CD4-positive, alpha-beta T cell treated with Interleukin-4 for 1 hour (primary cell): ENCODE data around the gene NETO2.
"Not testable (repeated sequence)": the region's sequence is repeated elsewhere in the genome, so short reads cannot be mapped to it uniquely, and the experiment has no call there.

ENCODE experiments used
- DNase-seq, 2 donors: peaks; one replicate each; pipeline ENCODE4 v3.0.0-alpha.2; 2020 to 2022

Gene NETO2

GRCh38 chr16:47143677-47144558 is at the start of gene NETO2:
NETO2 (minus strand) TSS chr16:47143945; CDS start chr16:47143612, 333 bp downstream.
- DNase-seq = peak; percentile 51 to 68

GRCh38 chr16:47182318-47182717 is 38.6 kb upstream of the NETO2 start:
- no peak for DNase-seq

GRCh38 chr16:47181066-47181465 is 37.3 kb upstream of the NETO2 start:
- DNase-seq = not testable (repeated sequence)

GRCh38 chr16:47180073-47180472 is 36.3 kb upstream of the NETO2 start:
- no peak for DNase-seq

- no peak for DNase-seq
These were observed 31.4 kb upstream of the NETO2 start for GRCh38 chr16:47175152-47175551.

- DNase-seq = no peak
These were observed 19.1 kb upstream of the NETO2 start for GRCh38 chr16:47162670-47163420.

- no peak for DNase-seq
These were observed 17.7 kb upstream of the NETO2 start for GRCh38 chr16:47161464-47161863.

- no peak for DNase-seq
These were observed 16.7 kb upstream of the NETO2 start for GRCh38 chr16:47160422-47160821.

- DNase-seq = no peak
These were observed 15.2 kb upstream of the NETO2 start for GRCh38 chr16:47158992-47159391.

GRCh38 chr16:47156680-47157215 is 13.0 kb upstream of the NETO2 start:
- DNase-seq = no peak

GRCh38 chr16:47152501-47152900 is 8.8 kb upstream of the NETO2 start:
- DNase-seq = not testable (repeated sequence)

- DNase-seq = no peak
These were observed 6.3 kb upstream of the NETO2 start for GRCh38 chr16:47150067-47150466.

- DNase-seq = no peak
These were observed 773 bp upstream of the NETO2 start for GRCh38 chr16:47144559-47144877.

- DNase-seq = peak; percentile 61 to 69
These were observed 696 bp downstream of the NETO2 start for GRCh38 chr16:47142821-47143676.

GRCh38 chr16:47142486-47142820 is 1.3 kb downstream of the NETO2 start:
- DNase-seq = peak in 1 of 2 donors; percentile 15

- DNase-seq = peak; percentile 86 to 89
These were observed 1.8 kb downstream of the NETO2 start for GRCh38 chr16:47141773-47142485.

GRCh38 chr16:47140686-47141085 is 3.1 kb downstream of the NETO2 start:
- DNase-seq = no peak

GRCh38 chr16:47139561-47140185 is 4.1 kb downstream of the NETO2 start:
- no peak for DNase-seq

- not testable (repeated sequence) for DNase-seq
These were observed 5.8 kb downstream of the NETO2 start for GRCh38 chr16:47137925-47138324.

- peak in 1 of 2 donors; percentile 27 for DNase-seq
These were observed 7.5 kb downstream of the NETO2 start for GRCh38 chr16:47136099-47136842.

GRCh38 chr16:47134550-47134949 is 9.2 kb downstream of the NETO2 start:
- no peak for DNase-seq
